IPS-18a (cell line): ENCODE data around the gene ZMAT5.
"Not testable (repeated sequence)": the region's sequence is repeated elsewhere in the genome, so short reads cannot be mapped to it uniquely, and the experiment has no call there.

Source experiments
- H3K27ac ChIP-seq: one replicate; pipeline ENCODE4 v1.5.1; 2013; ENCODE audit warnings: low read length
- H3K27me3 ChIP-seq: one replicate; pipeline ENCODE4 v1.6.1; 2013; ENCODE audit warnings: mild to moderate bottlenecking, low read length; ENCODE audit not compliant: control insufficient read depth, insufficient read depth
- H3K36me3 ChIP-seq: one replicate; pipeline ENCODE4 v1.6.1; 2013; ENCODE audit warnings: low read depth, low read length; ENCODE audit not compliant: control insufficient read depth
- H3K4me1 ChIP-seq: one replicate; pipeline ENCODE4 v1.6.1; 2013; ENCODE audit warnings: low read depth, low read length; ENCODE audit not compliant: control insufficient read depth
- H3K4me3 ChIP-seq: one replicate; pipeline ENCODE4 v1.5.1; 2013; ENCODE audit warnings: low read length
- H3K9ac ChIP-seq: one replicate; pipeline ENCODE4 v1.6.1; 2013; ENCODE audit warnings: mild to moderate bottlenecking, low read length, moderate library complexity
- H3K9me3 ChIP-seq: one replicate; pipeline ENCODE4 v1.6.1; 2013; ENCODE audit warnings: low read depth, low read length; ENCODE audit not compliant: control insufficient read depth

Gene ZMAT5

GRCh38 chr22:29765905-29766631 lies 739 bp downstream of the ZMAT5 start:
- H3K27ac ChIP-seq, result no peak overlapping the region
- H3K4me1 ChIP-seq, result peaks cover 4% of the 10 kb centered on the region

GRCh38 chr22:29762263-29762662 lies 4.5 kb downstream of the ZMAT5 start:
- H3K36me3 ChIP-seq, result no peaks in the 10 kb centered on the region

More at GRCh38 chr22:29765905-29766631, 739 bp downstream of the ZMAT5 start:
- H3K9me3 ChIP-seq, result no peaks in the 10 kb centered on the region
- H3K9ac ChIP-seq, result peak overlapping the region; percentile 79
- H3K4me3 ChIP-seq, result peak overlapping the region; percentile 86
- peaks cover 24% of the 10 kb centered on the region for H3K36me3 ChIP-seq
- no peaks in the 10 kb centered on the region for H3K27me3 ChIP-seq

GRCh38 chr22:29758959-29759358 lies 7.8 kb downstream of the ZMAT5 start:
- Histone ChIP-seq H3K9ac (no peak overlapping the region), H3K27me3 (no peaks in the 10 kb centered on the region), H3K36me3 (no peaks in the 10 kb centered on the region), H3K9me3 (no peaks in the 10 kb centered on the region), H3K27ac (no peak overlapping the region), H3K4me3 (no peak overlapping the region), H3K4me1 (no peaks in the 10 kb centered on the region)

More at GRCh38 chr22:29762263-29762662, 4.5 kb downstream of the ZMAT5 start:
- no peak overlapping the region for H3K4me3 ChIP-seq
- no peaks in the 10 kb centered on the region for H3K4me1 ChIP-seq
- H3K9me3 ChIP-seq, result no peaks in the 10 kb centered on the region
- no peak overlapping the region for H3K27ac ChIP-seq
- no peaks in the 10 kb centered on the region for H3K27me3 ChIP-seq
- H3K9ac ChIP-seq, result no peak overlapping the region

GRCh38 chr22:29758068-29758622 lies 8.7 kb downstream of the ZMAT5 start:
- no peaks in the 10 kb centered on the region for H3K36me3 ChIP-seq
- no peaks in the 10 kb centered on the region for H3K4me1 ChIP-seq
- no peaks in the 10 kb centered on the region for H3K27me3 ChIP-seq
- H3K4me3 ChIP-seq, result no peak overlapping the region
- H3K9me3 ChIP-seq, result no peaks in the 10 kb centered on the region
- H3K27ac ChIP-seq, result no peak overlapping the region
- no peak overlapping the region for H3K9ac ChIP-seq

- Histone ChIP-seq H3K36me3 (no peaks in the 10 kb centered on the region), H3K27me3 (no peaks in the 10 kb centered on the region), H3K9me3 (no peaks in the 10 kb centered on the region), H3K27ac (no peak overlapping the region), H3K9ac (no peak overlapping the region), H3K4me1 (no peaks in the 10 kb centered on the region), H3K4me3 (no peak overlapping the region)
Measured at GRCh38 chr22:29757096-29757495, 9.7 kb downstream of the ZMAT5 start.

- Histone ChIP-seq H3K9ac (no peak overlapping the region), H3K27me3 (no peaks in the 10 kb centered on the region), H3K9me3 (no peaks in the 10 kb centered on the region), H3K27ac (no peak overlapping the region), H3K36me3 (no peaks in the 10 kb centered on the region), H3K4me3 (no peak overlapping the region), H3K4me1 (no peaks in the 10 kb centered on the region)
Measured at GRCh38 chr22:29756341-29756740, 10.5 kb downstream of the ZMAT5 start.

- H3K36me3 ChIP-seq, result no peaks in the 10 kb centered on the region
- no peak overlapping the region for H3K9ac ChIP-seq
- no peaks in the 10 kb centered on the region for H3K27me3 ChIP-seq
- no peak overlapping the region for H3K27ac ChIP-seq
- H3K9me3 ChIP-seq, result no peaks in the 10 kb centered on the region
- no peaks in the 10 kb centered on the region for H3K4me1 ChIP-seq
- no peak overlapping the region for H3K4me3 ChIP-seq
Measured at GRCh38 chr22:29755889-29756288, 10.9 kb downstream of the ZMAT5 start.

- H3K27me3 ChIP-seq, H3K9ac ChIP-seq, H3K4me3 ChIP-seq, H3K4me1 ChIP-seq, H3K36me3 ChIP-seq, H3K27ac ChIP-seq, H3K9me3 ChIP-seq: not testable (repeated sequence)
Measured at GRCh38 chr22:29754658-29755395, 12.0 kb downstream of the ZMAT5 start.

- no peaks in the 10 kb centered on the region for H3K9me3 ChIP-seq
- no peak overlapping the region for H3K4me3 ChIP-seq
- H3K36me3 ChIP-seq, result no peaks in the 10 kb centered on the region
- no peak overlapping the region for H3K9ac ChIP-seq
- no peaks in the 10 kb centered on the region for H3K27me3 ChIP-seq
- H3K4me1 ChIP-seq, result no peaks in the 10 kb centered on the region
- no peak overlapping the region for H3K27ac ChIP-seq
Measured at GRCh38 chr22:29753808-29754657, 12.8 kb downstream of the ZMAT5 start.

- Histone ChIP-seq H3K9me3 (no peaks in the 10 kb centered on the region), H3K36me3 (no peaks in the 10 kb centered on the region), H3K4me1 (no peaks in the 10 kb centered on the region), H3K27me3 (no peaks in the 10 kb centered on the region), H3K27ac (no peak overlapping the region), H3K4me3 (no peak overlapping the region), H3K9ac (no peak overlapping the region)
Measured at GRCh38 chr22:29751669-29752068, 15.1 kb downstream of the ZMAT5 start.
